ENCODE measurements around the gene MITF.

Gene MITF

GRCh38 chr3:69752241-69752640, 13.0 kb downstream of the MITF start:
- TF ChIP-seq CTCF (conservative IDR thresholded peaks at IDR 0.05; ENCODE audit: low read depth, low read length) = no peak
- no peak overlapping the region for H3K4me3 ChIP-seq (ENCODE audit: low read length)
- no peak for DNase-seq (ENCODE audit: low read depth)

- TF ChIP-seq CTCF (conservative IDR thresholded peaks at IDR 0.05; ENCODE audit: low read depth, low read length) = no peak
- H3K4me3 ChIP-seq (ENCODE audit: low read length) = no peak overlapping the region
- no peak for DNase-seq (ENCODE audit: low read depth)
Measured at GRCh38 chr3:69753179-69753775, 14.0 kb downstream of the MITF start.

- no peak overlapping the region for H3K4me3 ChIP-seq (ENCODE audit: low read length)
- no peak for TF ChIP-seq CTCF (conservative IDR thresholded peaks at IDR 0.05; ENCODE audit: low read depth, low read length)
Measured at GRCh38 chr3:69755795-69756194, 16.5 kb downstream of the MITF start.

GRCh38 chr3:69761896-69762767, 22.9 kb downstream of the MITF start:
- no peak for TF ChIP-seq CTCF (conservative IDR thresholded peaks at IDR 0.05; ENCODE audit: low read depth, low read length)
- DNase-seq (ENCODE audit: low read depth) = no peak
- no peak overlapping the region for H3K4me3 ChIP-seq (ENCODE audit: low read length)

More at GRCh38 chr3:69755795-69756194, 16.5 kb downstream of the MITF start:
- no peak for DNase-seq (ENCODE audit: low read depth)

GRCh38 chr3:69762768-69763229, 23.5 kb downstream of the MITF start:
- no peak overlapping the region for H3K4me3 ChIP-seq (ENCODE audit: low read length)
- no peak for TF ChIP-seq CTCF (conservative IDR thresholded peaks at IDR 0.05; ENCODE audit: low read depth, low read length)
- DNase-seq (ENCODE audit: low read depth) = no peak

- no peak for TF ChIP-seq CTCF (conservative IDR thresholded peaks at IDR 0.05; ENCODE audit: low read depth, low read length)
- H3K4me3 ChIP-seq (ENCODE audit: low read length) = no peak overlapping the region
- DNase-seq (ENCODE audit: low read depth) = no peak
Measured at GRCh38 chr3:69763458-69763857, 24.2 kb downstream of the MITF start.

Measured in retinal pigment epithelial cell (primary cell).